HFFc6 (cell line): ENCODE results near the gene ZCCHC7. TPM values are rescaled to one million over a fixed set of nuclear protein-coding genes. Genes with fewer than 3 reads are reported as not detected.
"Not testable (repeated sequence)": the region's sequence is repeated elsewhere in the genome, so short reads cannot be mapped to it uniquely, and the experiment has no call there.

ENCODE experiments used
- DNase-seq: peaks from one replicate; pipeline ENCODE4 v3.0.0-alpha.2; 2018
- H3K27ac Mint-ChIP-seq: 2 replicates; pipeline ENCODE4 v1.8.0; 2020; ENCODE audit warnings: mild to moderate bottlenecking, mixed read lengths
- H3K27me3 Mint-ChIP-seq: 2 replicates; pipeline ENCODE4 v1.8.0; 2021; ENCODE audit warnings: mild to moderate bottlenecking, moderate library complexity, mixed read lengths; ENCODE audit not compliant: insufficient read depth
- H3K36me3 Mint-ChIP-seq: 2 replicates; pipeline ENCODE4 v1.8.0; 2021; ENCODE audit warnings: low read depth, mixed read lengths
- H3K4me1 Mint-ChIP-seq: 2 replicates; pipeline ENCODE4 v1.8.0; 2020; ENCODE audit warnings: low read depth, mixed read lengths
- H3K4me3 Mint-ChIP-seq: 2 replicates; pipeline ENCODE4 v1.8.0; 2020; ENCODE audit warnings: mild to moderate bottlenecking, moderate library complexity, mixed read lengths
- H3K9me3 Mint-ChIP-seq: 2 replicates; pipeline ENCODE4 v1.8.0; 2020; ENCODE audit warnings: mild to moderate bottlenecking, mixed read lengths
- total RNA-seq, 6 experiments: library from RNA; stranded (reverse); fragmentation: NEBNext Ultra II Directional; extraction: Animal tissue kit (Norgen Biotek cat#: 25700); gene quantifications; 2 replicates in 1 of 6; 3 replicates in 5 of 6; pipeline ENCODE4 v1.2.3, GENCODE V29; 2021
- TF ChIP-seq, protein P1 (sequence below): fragments of 200-600 bp; sonication (generic); IDR thresholded peaks from 2 replicates; pipeline ENCODE4 v1.5.0; 2021; ENCODE audit warnings: antibody characterized with exemption, mild to moderate bottlenecking

The ZCCHC7 gene
- total RNA-seq, 6 experiments from 2014 or later, result 18.5 to 22.9 (median 18.8) TPM

- no peak for DNase-seq
- Mint-ChIP-seq H3K4me3 (no peak overlapping the region), H3K9me3 (no peaks in the 10 kb centered on the region)
These were observed 274.9 kb downstream of the ZCCHC7 start for GRCh38 chr9:37395229-37395628.

GRCh38 chr9:37395663-37396062 lies 275.3 kb downstream of the ZCCHC7 start:
- Mint-ChIP-seq H3K4me3 (no peak overlapping the region), H3K4me1 (no peaks in the 10 kb centered on the region), H3K9me3 (no peaks in the 10 kb centered on the region), H3K27ac (no peak overlapping the region), H3K27me3 (peaks cover 17% of the 10 kb centered on the region), H3K36me3 (no peaks in the 10 kb centered on the region)
- TF ChIP-seq, protein P1, sequence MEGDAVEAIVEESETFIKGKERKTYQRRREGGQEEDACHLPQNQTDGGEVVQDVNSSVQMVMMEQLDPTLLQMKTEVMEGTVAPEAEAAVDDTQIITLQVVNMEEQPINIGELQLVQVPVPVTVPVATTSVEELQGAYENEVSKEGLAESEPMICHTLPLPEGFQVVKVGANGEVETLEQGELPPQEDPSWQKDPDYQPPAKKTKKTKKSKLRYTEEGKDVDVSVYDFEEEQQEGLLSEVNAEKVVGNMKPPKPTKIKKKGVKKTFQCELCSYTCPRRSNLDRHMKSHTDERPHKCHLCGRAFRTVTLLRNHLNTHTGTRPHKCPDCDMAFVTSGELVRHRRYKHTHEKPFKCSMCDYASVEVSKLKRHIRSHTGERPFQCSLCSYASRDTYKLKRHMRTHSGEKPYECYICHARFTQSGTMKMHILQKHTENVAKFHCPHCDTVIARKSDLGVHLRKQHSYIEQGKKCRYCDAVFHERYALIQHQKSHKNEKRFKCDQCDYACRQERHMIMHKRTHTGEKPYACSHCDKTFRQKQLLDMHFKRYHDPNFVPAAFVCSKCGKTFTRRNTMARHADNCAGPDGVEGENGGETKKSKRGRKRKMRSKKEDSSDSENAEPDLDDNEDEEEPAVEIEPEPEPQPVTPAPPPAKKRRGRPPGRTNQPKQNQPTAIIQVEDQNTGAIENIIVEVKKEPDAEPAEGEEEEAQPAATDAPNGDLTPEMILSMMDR, result no peak
- no peak for DNase-seq

More at GRCh38 chr9:37395229-37395628, 274.9 kb downstream of the ZCCHC7 start:
- TF ChIP-seq, protein P1, result no peak
- Mint-ChIP-seq H3K27ac (no peak overlapping the region), H3K27me3 (peaks cover 17% of the 10 kb centered on the region), H3K36me3 (no peaks in the 10 kb centered on the region), H3K4me1 (no peaks in the 10 kb centered on the region)

DNA sequence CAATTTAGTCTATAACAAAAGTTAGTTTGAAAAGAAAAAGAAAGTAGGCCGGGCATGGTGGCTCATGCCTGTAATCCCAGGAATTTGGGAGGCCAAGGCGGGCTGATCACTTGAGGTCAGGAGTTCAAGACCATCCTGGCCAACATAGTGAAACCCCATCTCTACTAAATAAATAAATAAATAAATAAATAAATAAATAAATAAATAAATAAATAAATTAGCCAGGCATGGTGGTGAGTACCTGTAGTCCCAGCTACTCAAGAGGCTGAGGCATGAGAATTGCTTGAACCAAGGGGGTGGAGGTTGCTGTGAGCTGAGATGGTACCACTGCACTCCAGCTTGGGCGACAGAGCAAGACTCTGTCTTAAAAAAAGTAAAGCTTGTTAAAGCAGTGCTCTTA lies 277.6 kb downstream of the ZCCHC7 start:
- not testable (repeated sequence) for H3K27ac Mint-ChIP-seq, H3K36me3 Mint-ChIP-seq, H3K9me3 Mint-ChIP-seq, DNase-seq, H3K4me3 Mint-ChIP-seq, H3K4me1 Mint-ChIP-seq
- peaks cover 20% of the 10 kb centered on the region for H3K27me3 Mint-ChIP-seq

GRCh38 chr9:37398464-37399025 lies 278.2 kb downstream of the ZCCHC7 start:
- Mint-ChIP-seq H3K36me3 (no peaks in the 10 kb centered on the region), H3K27me3 (peaks cover 26% of the 10 kb centered on the region), H3K4me1 (no peaks in the 10 kb centered on the region), H3K27ac (no peak overlapping the region), H3K9me3 (no peaks in the 10 kb centered on the region), H3K4me3 (no peak overlapping the region)
- no peak for DNase-seq
- TF ChIP-seq, protein P1, result no peak

DNA sequence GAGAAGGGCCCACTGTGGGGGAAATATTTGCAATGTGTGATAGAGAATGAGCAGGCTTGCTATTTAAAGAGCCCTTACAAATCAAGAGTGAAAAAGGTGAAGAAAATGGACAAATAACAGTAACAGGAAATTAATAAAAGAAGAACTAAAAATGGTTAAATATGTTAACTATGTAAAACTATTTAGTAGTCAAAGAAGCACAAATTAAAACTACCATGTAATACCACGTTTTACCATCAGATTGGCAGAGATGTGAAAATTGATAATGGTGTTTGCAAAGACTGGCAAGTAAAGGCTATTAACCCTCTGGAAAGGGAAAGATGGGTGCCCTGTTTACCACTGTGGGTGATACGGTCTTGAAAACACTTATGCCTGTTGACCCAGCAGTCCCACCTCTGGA lies 279.0 kb downstream of the ZCCHC7 start:
- H3K4me1 Mint-ChIP-seq, result no peaks in the 10 kb centered on the region
- TF ChIP-seq, protein P1, result 0 out of 2 replicates have a peak, but pooled peaks have one; percentile 9
- no peaks in the 10 kb centered on the region for H3K36me3 Mint-ChIP-seq
- DNase-seq, result no peak
- H3K9me3 Mint-ChIP-seq, result no peaks in the 10 kb centered on the region
- no peak overlapping the region for H3K27ac Mint-ChIP-seq
- peaks cover 28% of the 10 kb centered on the region for H3K27me3 Mint-ChIP-seq
- no peak overlapping the region for H3K4me3 Mint-ChIP-seq

- Mint-ChIP-seq H3K4me1 (no peaks in the 10 kb centered on the region; the same call in 1 of the 2 replicates), H3K27me3 (peaks cover 15% of the 10 kb centered on the region), H3K4me3 (no peak overlapping the region), H3K36me3 (no peaks in the 10 kb centered on the region), H3K27ac (no peak overlapping the region), H3K9me3 (no peaks in the 10 kb centered on the region)
- TF ChIP-seq, protein P1, result no peak
- DNase-seq, result no peak
These were observed 284.2 kb downstream of the ZCCHC7 start for GRCh38 chr9:37404590-37404989.
